GM12878 (cell line): ENCODE results near the gene PRKCB. TPM values are rescaled to one million over a fixed set of nuclear protein-coding genes. Genes with fewer than 3 reads are reported as not detected.

Source experiments
- ATAC-seq: fragments of 200-7000 bp; cut with Tn5 transposase; 3 replicates; pipeline ENCODE4 v1.9.1; 2020; ENCODE audit warnings: mild to moderate bottlenecking, moderate library complexity
- BruUV-seq: library from RNA; stranded (reverse); fragments of 400-500 nt; replicated peaks from 2 replicates; lab custom pipeline; 2021; lab: Mats Ljungman, UMichigan
- CTCF ChIA-PET: fragments of 300-600 bp; sonication (Branson Sonifier 250); formaldehyde crosslinking; extraction: SDS; loops from one replicate; lab custom pipeline; 2021; ENCODE audit warnings: inconsistent platforms; lab: Yijun Ruan, JAX
- POLR2A ChIA-PET: fragments of 350-600 bp; formaldehyde crosslinking; extraction: SDS; loops from one replicate; lab custom pipeline; 2021; ENCODE audit warnings: inconsistent platforms; lab: Charles Lee
- RAD21 ChIA-PET: fragments of 300-600 bp; sonication (Branson Sonifier 250); formaldehyde crosslinking; loops from one replicate; lab custom pipeline; 2023; ENCODE audit warnings: antibody characterized with exemption; ENCODE audit not compliant: unreplicated experiment; lab: Charles Lee
- SMC1A ChIA-PET: fragments of 300-600 bp; sonication (Branson Sonifier 250); formaldehyde crosslinking; loops from one replicate; lab custom pipeline; 2023; ENCODE audit not compliant: unreplicated experiment, uncharacterized antibody; lab: Charles Lee
- DNase-seq: peaks from one replicate; pipeline ENCODE4 v3.0.0-alpha.2; 2011; ENCODE audit warnings: low read depth, low spot score
- FAIRE-seq: peaks from 3 replicates; lab custom pipeline; 2011; peaks lifted over from hg19 to GRCh38; lab: Jason Lieb, UNC
- H2AFZ ChIP-seq: 2 replicates; pipeline ENCODE4 v1.6.0; 2011; ENCODE audit warnings: low read depth, low read length, control low read depth; ENCODE audit not compliant: control insufficient read depth
- H3K27ac ChIP-seq: 2 replicates; pipeline ENCODE4 v1.5.1; 2011; ENCODE audit warnings: control low read depth; ENCODE audit not compliant: control insufficient read depth, insufficient read depth
- H3K27me3 ChIP-seq, 2 experiments: replicated peaks in 1 of 2; 2 replicates each; pipeline versions ENCODE4 v1.6.0 to v1.6.1; 2011; ENCODE audit warnings: low read length in 1 of 2; ENCODE audit not compliant: control insufficient read depth in 2 of 2, insufficient read depth in 2 of 2
- H3K36me3 ChIP-seq, 2 experiments: 2 replicates each; pipeline ENCODE4 v1.5.1; 2011; ENCODE audit warnings: low read length in 1 of 2; ENCODE audit not compliant: control insufficient read depth in 2 of 2, insufficient read depth in 2 of 2
- H3K4me1 ChIP-seq: 2 replicates; pipeline ENCODE4 v1.6.1; 2011; ENCODE audit warnings: mild to moderate bottlenecking, low read length, moderate library complexity, mixed read lengths; ENCODE audit not compliant: control insufficient read depth, insufficient read depth
- H3K4me2 ChIP-seq: 2 replicates; pipeline ENCODE4 v1.6.0; 2011; ENCODE audit warnings: control low read depth; ENCODE audit not compliant: control insufficient read depth, insufficient read depth
- H3K4me3 ChIP-seq: fragments of 200-600 bp; sonication (generic); 2 replicates; pipeline ENCODE4 v1.5.1; 2016
- H3K79me2 ChIP-seq: 2 replicates; pipeline ENCODE4 v1.6.0; 2011; ENCODE audit warnings: low read length; ENCODE audit not compliant: control insufficient read depth, insufficient read depth
- H3K9ac ChIP-seq: 2 replicates; pipeline ENCODE4 v1.8.0; 2011; ENCODE audit warnings: low read length, control low read depth, mixed read lengths; ENCODE audit not compliant: control insufficient read depth, insufficient read depth
- H3K9me3 ChIP-seq: replicated peaks from 3 replicates; pipeline ENCODE4 v1.5.1; 2011; ENCODE audit warnings: mild to moderate bottlenecking, low read length; ENCODE audit not compliant: control insufficient read depth, insufficient read depth
- H4K20me1 ChIP-seq: 2 replicates; pipeline ENCODE4 v1.6.0; 2011; ENCODE audit not compliant: control insufficient read depth, insufficient read depth
- ASH2L ChIP-seq: fragments of 300-600, 200-600 bp; sonication (generic); IDR thresholded peaks from 2 replicates; pipeline ENCODE4 v1.6.1; 2017; ENCODE audit warnings: low read depth, mild to moderate bottlenecking, borderline replicate concordance
- ATF3 ChIP-seq: IDR thresholded peaks from 2 replicates; pipeline ENCODE4 v1.6.1; 2011; ENCODE audit warnings: low read depth, mild to moderate bottlenecking, low read length, moderate library complexity, borderline replicate concordance; ENCODE audit errors: extremely low read depth
- BRCA1 ChIP-seq: IDR thresholded peaks from 2 replicates; pipeline ENCODE4 v1.6.1; 2011; ENCODE audit warnings: low read depth, low read length, improper control_type of control experiment
- E2F8 ChIP-seq: fragments of 450-650 bp; IDR thresholded peaks from 2 replicates; pipeline ENCODE4 v1.6.1; 2018; ENCODE audit warnings: mild to moderate bottlenecking, low read depth, moderate library complexity; ENCODE audit not compliant: partially characterized antibody
- FOS ChIP-seq: IDR thresholded peaks from 3 replicates; pipeline ENCODE4 v1.6.1; 2011; ENCODE audit warnings: borderline replicate concordance; ENCODE audit not compliant: insufficient read length; ENCODE audit errors: extremely low read depth
- JUNB ChIP-seq: IDR thresholded peaks from 2 replicates; pipeline ENCODE4 v1.6.1; 2016; ENCODE audit warnings: antibody characterized with exemption, mild to moderate bottlenecking
- MYC ChIP-seq: IDR thresholded peaks from 2 replicates; pipeline ENCODE4 v1.6.1; 2011; ENCODE audit warnings: mild to moderate bottlenecking, low read length, moderate library complexity, inconsistent platforms; ENCODE audit not compliant: insufficient read depth, insufficient replicate concordance, insufficient read length, severe bottlenecking
- REST ChIP-seq: IDR thresholded peaks from 2 replicates; pipeline ENCODE4 v1.6.1; 2012; ENCODE audit warnings: mild to moderate bottlenecking, low read depth, low read length
- SRF ChIP-seq, 2 experiments: IDR thresholded peaks; 2 replicates each; pipeline ENCODE4 v1.6.1; 2011; ENCODE audit warnings: low read depth in 2 of 2, low read length in 2 of 2, mild to moderate bottlenecking in 1 of 2, moderate library complexity in 1 of 2
- STAT3 ChIP-seq: IDR thresholded peaks from 2 replicates; pipeline ENCODE4 v1.6.1; 2011; ENCODE audit warnings: low read depth, low read length, improper control_type of control experiment
- ZBTB40 ChIP-seq: fragments of 450-650 bp; IDR thresholded peaks from 2 replicates; pipeline ENCODE4 v1.6.1; 2016; ENCODE audit warnings: mild to moderate bottlenecking, moderate library complexity, borderline replicate concordance
- ZNF274 ChIP-seq: IDR thresholded peaks from one replicate; pipeline ENCODE4 v1.8.0; 2011; ENCODE audit not compliant: insufficient read length, insufficient read depth
- WGBS: methylation state at CpG from one replicate; pipeline ENCODE4 v1.1.6; 2016; ENCODE audit warnings: low lambda C conversion rate; ENCODE audit not compliant: insufficient replicate concordance, insufficient coverage; ENCODE audit errors: missing lambda C conversion rate; 5-methylcytosine and 5-hydroxymethylcytosine counted together
- in situ Hi-C: fragments of 300-500 bp; cut with MboI; formaldehyde crosslinking; loops from 9 replicates; pipeline ENCODE4 v1.14.3; 2018; ENCODE audit warnings: mixed read lengths
- intact Hi-C: fragments of 100-400 bp; cut with micrococcal nuclease; formaldehyde crosslinking; loops from one replicate; pipeline ENCODE4 v1.14.2; 2022; ENCODE audit not compliant: unreplicated experiment
- polyA plus RNA-seq, 11 experiments: library from polyadenylated mRNA; depleted of rRNA in 4 of 11; unstranded in 6 of 11; stranded (reverse) in 5 of 11; fragments of >200 nt; fragmentation: Nextera tagmentation in 4 of 11; fragmentation: Illumina TruSeq in 1 of 11; extraction: Ambion mirVana in 4 of 11; extraction: Trizol in 1 of 11; gene quantifications; 1 replicate in 1 of 11; 2 replicates in 10 of 11; pipeline versions ENCODE4 v1.2.1 to v1.2.3, GENCODE V29; 2011 to 2016; ENCODE audit warnings: inconsistent platforms in 2 of 11, missing spikeins in 2 of 11, low read depth in 1 of 11
- total RNA-seq, 4 experiments: library from RNA; depleted of rRNA in 3 of 4; stranded (reverse); fragments of >200 nt in 3 of 4; fragmentation: Illumina TruSeq in 1 of 4; extraction: Trizol in 1 of 4; gene quantifications; 2 replicates each; pipeline versions ENCODE4 v1.2.1 to v1.2.3, GENCODE V29; 2013 to 2021

Gene PRKCB
- total and polyA plus RNA-seq, 10 of the 15 experiments (the other 5 are each of a cell fraction or from before 2014, with no cell fraction given): 21.4 to 158 (median 97.3) TPM

- no peaks in the 10 kb centered on the region for H3K9me3 ChIP-seq
- 98% methylated on average over 5 of the region's 5 CpGs for WGBS
- H4K20me1 ChIP-seq: no peaks in the 10 kb centered on the region
- H3K9ac ChIP-seq: no peak overlapping the region
- no peak overlapping the region for H3K4me3 ChIP-seq
- H3K79me2 ChIP-seq: peaks cover 25% of the 10 kb centered on the region
- H3K27ac ChIP-seq: no peak overlapping the region
- ChIA-PET CTCF (interaction anchor here (0.9 to 1.9 kb wide), 5 partner anchors 79 to 140 kb away, joined by 3 to 6 read pairs (median 4); no protein-coding TSS in a partner anchor), SMC1A (interaction anchor here (0.6 to 2.4 kb wide), 10 partner anchors 8 to 127 kb away, joined by 3 to 8 read pairs (median 4); no protein-coding TSS in a partner anchor), RAD21 (interaction anchor here (0.9 kb wide), 1 partner anchor 87 kb away, joined by 3 read pairs; no protein-coding TSS in a partner anchor), POLR2A (interaction anchor here (0.5 kb wide), 1 partner anchor 17 kb away, joined by 6 read pairs; no protein-coding TSS in a partner anchor)
- DNase-seq (no peak), FAIRE-seq (no peak), ATAC-seq (no peak)
- BruUV-seq: no TSS peak
- no peaks in the 10 kb centered on the region for H3K4me1 ChIP-seq
- no peak overlapping the region for H3K4me2 ChIP-seq
- H3K27me3 ChIP-seq: no peaks in the 10 kb centered on the region
- H3K36me3 ChIP-seq: peaks cover 2 to 10% of the 10 kb centered on the region in 2 experiments; a peak in 1 of 4 replicates
- H2AFZ ChIP-seq: no peak overlapping the region
- in situ Hi-C loops (no loop called here), intact Hi-C loops (no loop called here)
- TF ChIP-seq ZBTB40 (no peak), JUNB (no peak), ATF3 (no peak), SRF (IDR thresholded peaks at IDR 0.05; ENCODE audit: low read depth in 2 of 2, low read length in 2 of 2) (no peak), ZNF274 (no peak), ASH2L (no peak), REST (no peak), STAT3 (no peak), FOS (no peak), MYC (no peak), BRCA1 (no peak), E2F8 (no peak)
These were observed 95.0 kb downstream of the PRKCB start for GRCh38 chr16:23930791-23931190.
